Ectodermal cell (in vitro differentiated cells): ENCODE measurements around the gene TCF4.

Experiments used
- H3K27ac ChIP-seq: 2 replicates; pipeline ENCODE4 v1.7.0; 2013; ENCODE audit warnings: mild to moderate bottlenecking, low read depth, low read length; ENCODE audit not compliant: insufficient read depth, poor library complexity, severe bottlenecking
- H3K27me3 ChIP-seq: 2 replicates; pipeline ENCODE4 v1.7.0; 2013; ENCODE audit warnings: mild to moderate bottlenecking, low read length; ENCODE audit not compliant: insufficient read depth, control insufficient read depth, poor library complexity, severe bottlenecking
- H3K36me3 ChIP-seq: one replicate; pipeline ENCODE4 v1.7.0; 2013; ENCODE audit warnings: low read length; ENCODE audit not compliant: control insufficient read depth, insufficient read depth
- H3K4me1 ChIP-seq: one replicate; pipeline ENCODE4 v1.7.0; 2013; ENCODE audit warnings: low read length; ENCODE audit not compliant: control insufficient read depth, insufficient read depth
- H3K4me3 ChIP-seq: 2 replicates; pipeline ENCODE4 v1.7.0; 2013; ENCODE audit warnings: low read depth, low read length, control low read depth; ENCODE audit not compliant: insufficient read depth
- H3K9me3 ChIP-seq: 2 replicates; pipeline ENCODE4 v1.7.0; 2013; ENCODE audit warnings: mild to moderate bottlenecking, low read length, moderate library complexity; ENCODE audit not compliant: control insufficient read depth
- WGBS, 2 experiments: methylation state at CpG; one replicate each; pipeline ENCODE4 v1.1.7; 2013; ENCODE audit warnings: missing lambda C conversion rate in 2 of 2; 5-methylcytosine and 5-hydroxymethylcytosine counted together

Gene TCF4

GRCh38 chr18:55573386-55573785 is 14.6 kb downstream of the TCF4 start:
- Histone ChIP-seq H3K4me3 (no peak overlapping the region), H3K4me1 (no peaks in the 10 kb centered on the region), H3K36me3 (no peaks in the 10 kb centered on the region), H3K27ac (no peak overlapping the region), H3K27me3 (no peaks in the 10 kb centered on the region), H3K9me3 (no peaks in the 10 kb centered on the region)
- WGBS, 2 experiments: 51 to 55% methylated on average over 2 of the region's 2 CpGs

GRCh38 chr18:55570966-55571365 is 17.0 kb downstream of the TCF4 start:
- no peaks in the 10 kb centered on the region for H3K27me3 ChIP-seq
- H3K4me3 ChIP-seq: no peak overlapping the region
- H3K4me1 ChIP-seq: no peaks in the 10 kb centered on the region
- peaks cover 5% of the 10 kb centered on the region for H3K36me3 ChIP-seq
- no peak overlapping the region for H3K27ac ChIP-seq
- H3K9me3 ChIP-seq: peaks cover 4% of the 10 kb centered on the region

- H3K27me3 ChIP-seq: no peaks in the 10 kb centered on the region
- H3K4me1 ChIP-seq: no peaks in the 10 kb centered on the region
- 98% methylated on average over 2 of the region's 2 CpGs for WGBS, 2 experiments
- no peak overlapping the region for H3K27ac ChIP-seq
- H3K36me3 ChIP-seq: peaks cover 18% of the 10 kb centered on the region
- H3K9me3 ChIP-seq: peaks cover 4% of the 10 kb centered on the region
- H3K4me3 ChIP-seq: no peak overlapping the region
Measured at GRCh38 chr18:55566456-55566935, 21.5 kb downstream of the TCF4 start.

- H3K27ac ChIP-seq: no peak overlapping the region
- H3K4me1 ChIP-seq: no peaks in the 10 kb centered on the region
Measured at GRCh38 chr18:55559739-55560138, 28.3 kb downstream of the TCF4 start.

GRCh38 chr18:55557211-55557610 is 30.8 kb downstream of the TCF4 start:
- H3K27ac ChIP-seq: no peak overlapping the region
- no peaks in the 10 kb centered on the region for H3K9me3 ChIP-seq
- H3K27me3 ChIP-seq: no peaks in the 10 kb centered on the region
- WGBS, 2 experiments: 86 to 95% methylated on average over 1 of the region's 1 CpG
- peaks cover 3% of the 10 kb centered on the region for H3K36me3 ChIP-seq
- H3K4me1 ChIP-seq: no peaks in the 10 kb centered on the region
- H3K4me3 ChIP-seq: no peak overlapping the region

More at GRCh38 chr18:55559739-55560138, 28.3 kb downstream of the TCF4 start:
- no peaks in the 10 kb centered on the region for H3K9me3 ChIP-seq
- no peak overlapping the region for H3K4me3 ChIP-seq
- peaks cover 13% of the 10 kb centered on the region for H3K36me3 ChIP-seq
- no peaks in the 10 kb centered on the region for H3K27me3 ChIP-seq
- 91 to 100% methylated on average over 1 to 2 of the region's 2 CpGs for WGBS, 2 experiments

GRCh38 chr18:55555395-55556027 is 32.5 kb downstream of the TCF4 start:
- H3K27ac ChIP-seq: no peak overlapping the region
- peaks cover 7% of the 10 kb centered on the region for H3K36me3 ChIP-seq
- 100% methylated on average over 1 to 2 of the region's 4 CpGs for WGBS, 2 experiments
- no peaks in the 10 kb centered on the region for H3K27me3 ChIP-seq
- H3K9me3 ChIP-seq: no peaks in the 10 kb centered on the region
- no peaks in the 10 kb centered on the region for H3K4me1 ChIP-seq
- no peak overlapping the region for H3K4me3 ChIP-seq

- Histone ChIP-seq H3K27me3 (no peaks in the 10 kb centered on the region), H3K36me3 (peaks cover 7% of the 10 kb centered on the region), H3K4me1 (peaks cover 14% of the 10 kb centered on the region), H3K9me3 (no peaks in the 10 kb centered on the region), H3K4me3 (no peak overlapping the region), H3K27ac (no peak overlapping the region)
- WGBS, 2 experiments: 95% methylated on average over 10 to 11 of the region's 11 CpGs
Measured at GRCh38 chr18:55552526-55553189, 35.3 kb downstream of the TCF4 start.

GRCh38 chr18:55551227-55551626 is 36.8 kb downstream of the TCF4 start:
- 93 to 95% methylated on average over 8 of the region's 8 CpGs for WGBS, 2 experiments
- H3K36me3 ChIP-seq: peaks cover 7% of the 10 kb centered on the region

GRCh38 chr18:55550471-55550870 is 37.5 kb downstream of the TCF4 start:
- H3K4me1 ChIP-seq: peaks cover 27% of the 10 kb centered on the region
- H3K36me3 ChIP-seq: peaks cover 7% of the 10 kb centered on the region
- no peaks in the 10 kb centered on the region for H3K9me3 ChIP-seq
- no peak overlapping the region for H3K4me3 ChIP-seq
- no peaks in the 10 kb centered on the region for H3K27me3 ChIP-seq
- WGBS, 2 experiments: 93 to 97% methylated on average over 5 to 8 of the region's 8 CpGs
- H3K27ac ChIP-seq: no peak overlapping the region

More at GRCh38 chr18:55551227-55551626, 36.8 kb downstream of the TCF4 start:
- no peaks in the 10 kb centered on the region for H3K9me3 ChIP-seq
- H3K4me1 ChIP-seq: peaks cover 27% of the 10 kb centered on the region
- no peaks in the 10 kb centered on the region for H3K27me3 ChIP-seq
- no peak overlapping the region for H3K4me3 ChIP-seq
- H3K27ac ChIP-seq: no peak overlapping the region

- H3K27me3 ChIP-seq: no peaks in the 10 kb centered on the region
- 84 to 97% methylated on average over 5 of the region's 5 CpGs for WGBS, 2 experiments
- no peaks in the 10 kb centered on the region for H3K9me3 ChIP-seq
- H3K36me3 ChIP-seq: peaks cover 7% of the 10 kb centered on the region
- no peak overlapping the region for H3K27ac ChIP-seq
- H3K4me1 ChIP-seq: peaks cover 27% of the 10 kb centered on the region
- H3K4me3 ChIP-seq: no peak overlapping the region
Measured at GRCh38 chr18:55549474-55550104, 38.4 kb downstream of the TCF4 start.
